ENCODE measurements around the gene CAMK2N1. TPM values are rescaled to one million over a fixed set of nuclear protein-coding genes. Genes with fewer than 3 reads are reported as not detected.

CAMK2N1 gene
- total and polyA plus RNA-seq, 10 of the 15 experiments (the other 5 are each of a cell fraction or from before 2014, with no cell fraction given), result 0.23 TPM; not detected in 9

GRCh38 chr1:20465187-20465586 is 20.8 kb downstream of the CAMK2N1 start:
- no peak overlapping the region for H3K4me3 ChIP-seq
- intact Hi-C loops (cut with micrococcal nuclease; ENCODE audit: unreplicated experiment), result no loop called here
- no peaks in the 10 kb centered on the region for H3K79me2 ChIP-seq (ENCODE audit: control insufficient read depth, insufficient read depth, low read length)
- no peaks in the 10 kb centered on the region for H4K20me1 ChIP-seq (ENCODE audit: control insufficient read depth, insufficient read depth)
- DNase-seq (ENCODE audit: low read depth, low spot score) (no peak), ATAC-seq (no peak), FAIRE-seq (no peak)
- BruUV-seq (replicated peaks), result no TSS peak
- no peak overlapping the region for H3K27ac ChIP-seq (ENCODE audit: control insufficient read depth, insufficient read depth)
- no peaks in the 10 kb centered on the region for H3K4me1 ChIP-seq (ENCODE audit: control insufficient read depth, insufficient read depth, low read length)
- H3K9ac ChIP-seq (ENCODE audit: control insufficient read depth, insufficient read depth, low read length), result no peak overlapping the region
- no peak overlapping the region for H2AFZ ChIP-seq (ENCODE audit: control insufficient read depth, low read depth, low read length)
- no peaks in the 10 kb centered on the region for H3K36me3 ChIP-seq (ENCODE audit: control insufficient read depth in 2 of 2, insufficient read depth in 2 of 2, low read length in 1 of 2)
- in situ Hi-C loops (cut with MboI), result no loop called here
- ChIA-PET POLR2A (no interaction called here), CTCF (no interaction called here), RAD21 (ENCODE audit: unreplicated experiment) (no interaction called here), SMC1A (ENCODE audit: uncharacterized antibody, unreplicated experiment) (no interaction called here)
- H3K9me3 ChIP-seq (replicated peaks; ENCODE audit: control insufficient read depth, insufficient read depth, low read length), result no peaks in the 10 kb centered on the region; the same call in 2 of the 3 replicates
- 9% methylated on average over 5 of the region's 5 CpGs for WGBS (ENCODE audit: insufficient coverage, insufficient replicate concordance, low lambda C conversion rate, missing lambda C conversion rate)
- TF ChIP-seq MLLT1 (IDR thresholded peaks at IDR 0.05) (no peak), CHD1 (IDR thresholded peaks at IDR 0.05; ENCODE audit: low read depth, low read length) (no peak), IRF3 (IDR thresholded peaks at IDR 0.05) (no peak), SUPT20H (IDR thresholded peaks at IDR 0.05; ENCODE audit: borderline replicate concordance, control insufficient read depth, low read depth, low read length) (no peak), ESRRA (IDR thresholded peaks at IDR 0.05; ENCODE audit: low read length) (no peak), SP1 (IDR thresholded peaks at IDR 0.05; ENCODE audit: low read depth, low read length) (no peak), POLR2A (IDR thresholded peaks at IDR 0.05; ENCODE audit: low read depth, low read length) (no peak), EGR1 (IDR thresholded peaks at IDR 0.05; ENCODE audit: borderline replicate concordance in 1 of 2, low read depth in 2 of 2, low read length in 2 of 2) (no peak), IRF4 (IDR thresholded peaks at IDR 0.05; ENCODE audit: low read depth, low read length) (no peak), ZNF274 (IDR thresholded peaks at IDR 0.05; ENCODE audit: insufficient read depth, insufficient read length) (no peak), NKRF (conservative IDR thresholded peaks at IDR 0.05) (no peak), IRF5 (IDR thresholded peaks at IDR 0.05; ENCODE audit: borderline replicate concordance) (no peak), E2F4 (IDR thresholded peaks at IDR 0.05; ENCODE audit: low read depth, low read length) (no peak), STAT1 (conservative IDR thresholded peaks at IDR 0.05) (no peak), IKZF2 (IDR thresholded peaks at IDR 0.05) (no peak), JUND (IDR thresholded peaks at IDR 0.05; ENCODE audit: low read depth, low read length) (no peak), NRF1 (conservative IDR thresholded peaks at IDR 0.05; ENCODE audit: low read depth, low read length) (no peak), MYC (IDR thresholded peaks at IDR 0.05; ENCODE audit: insufficient read depth, insufficient read length, insufficient replicate concordance, low read length, severe bottlenecking) (no peak)
- H3K27me3 ChIP-seq (replicated peaks in 1 of 2; ENCODE audit: control insufficient read depth in 2 of 2, insufficient read depth in 2 of 2, low read length in 1 of 2), result no peaks in the 10 kb centered on the region; a peak in 1 of 4 replicates
- no peak overlapping the region for H3K4me2 ChIP-seq (ENCODE audit: control insufficient read depth, insufficient read depth)
